ENCODE results near the gene MYEOV.

MYEOV gene

DNA sequence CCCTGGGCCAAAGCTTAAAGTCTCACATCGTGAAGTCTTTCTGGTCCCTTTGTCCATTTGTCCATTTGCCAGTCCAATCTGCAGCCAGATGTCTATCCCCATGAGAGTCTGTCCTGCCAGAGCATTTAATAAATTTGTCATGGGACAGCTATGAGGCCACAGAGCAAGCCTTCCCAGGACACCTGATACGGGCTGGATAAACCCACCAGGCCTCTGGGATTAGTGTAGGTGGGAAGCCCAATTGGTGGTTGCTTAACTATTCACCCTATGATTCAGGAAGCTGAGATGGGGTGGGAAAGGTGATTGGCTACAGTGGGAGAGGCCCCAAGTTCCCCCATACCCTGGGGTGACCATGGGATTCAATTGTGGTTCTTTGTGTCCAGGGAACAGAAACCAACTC lies 39.9 kb downstream of the MYEOV start:
- ChIA-PET POLR2A (no interaction called here), CTCF (interaction anchor here (0.6 to 1.4 kb wide), 6 partner anchors 14 to 302 kb away, joined by 3 to 4 read pairs (median 3); no protein-coding TSS in a partner anchor)
- TF ChIP-seq, protein P1, sequence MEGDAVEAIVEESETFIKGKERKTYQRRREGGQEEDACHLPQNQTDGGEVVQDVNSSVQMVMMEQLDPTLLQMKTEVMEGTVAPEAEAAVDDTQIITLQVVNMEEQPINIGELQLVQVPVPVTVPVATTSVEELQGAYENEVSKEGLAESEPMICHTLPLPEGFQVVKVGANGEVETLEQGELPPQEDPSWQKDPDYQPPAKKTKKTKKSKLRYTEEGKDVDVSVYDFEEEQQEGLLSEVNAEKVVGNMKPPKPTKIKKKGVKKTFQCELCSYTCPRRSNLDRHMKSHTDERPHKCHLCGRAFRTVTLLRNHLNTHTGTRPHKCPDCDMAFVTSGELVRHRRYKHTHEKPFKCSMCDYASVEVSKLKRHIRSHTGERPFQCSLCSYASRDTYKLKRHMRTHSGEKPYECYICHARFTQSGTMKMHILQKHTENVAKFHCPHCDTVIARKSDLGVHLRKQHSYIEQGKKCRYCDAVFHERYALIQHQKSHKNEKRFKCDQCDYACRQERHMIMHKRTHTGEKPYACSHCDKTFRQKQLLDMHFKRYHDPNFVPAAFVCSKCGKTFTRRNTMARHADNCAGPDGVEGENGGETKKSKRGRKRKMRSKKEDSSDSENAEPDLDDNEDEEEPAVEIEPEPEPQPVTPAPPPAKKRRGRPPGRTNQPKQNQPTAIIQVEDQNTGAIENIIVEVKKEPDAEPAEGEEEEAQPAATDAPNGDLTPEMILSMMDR (IDR thresholded peaks at IDR 0.05; ENCODE audit: control extremely low read depth, extremely low read depth, low read depth, missing control alignments): no peak
- DNase-seq (ENCODE audit: extremely low spot score): no peak

GRCh38 chr11:69335007-69335780 lies 41.2 kb downstream of the MYEOV start:
- CTCF ChIA-PET: interaction anchor here (1.1 to 1.4 kb wide), 2 partner anchors 17 to 58 kb away, joined by 3 to 4 read pairs; no protein-coding TSS in a partner anchor
- TF ChIP-seq, protein P1 (IDR thresholded peaks at IDR 0.05; ENCODE audit: control extremely low read depth, extremely low read depth, low read depth, missing control alignments): no peak
- DNase-seq (ENCODE audit: extremely low spot score): no peak
- POLR2A ChIA-PET: no interaction called here

- ChIA-PET CTCF (interaction anchor here (1.2 kb wide), 1 partner anchor 9 kb away, joined by 3 read pairs; no protein-coding TSS in a partner anchor), POLR2A (no interaction called here)
- TF ChIP-seq, protein P1 (IDR thresholded peaks at IDR 0.05; ENCODE audit: control extremely low read depth, extremely low read depth, low read depth, missing control alignments): no peak
- DNase-seq (ENCODE audit: extremely low spot score): no peak
Measured at GRCh38 chr11:69335781-69336405, 41.9 kb downstream of the MYEOV start.

DNA sequence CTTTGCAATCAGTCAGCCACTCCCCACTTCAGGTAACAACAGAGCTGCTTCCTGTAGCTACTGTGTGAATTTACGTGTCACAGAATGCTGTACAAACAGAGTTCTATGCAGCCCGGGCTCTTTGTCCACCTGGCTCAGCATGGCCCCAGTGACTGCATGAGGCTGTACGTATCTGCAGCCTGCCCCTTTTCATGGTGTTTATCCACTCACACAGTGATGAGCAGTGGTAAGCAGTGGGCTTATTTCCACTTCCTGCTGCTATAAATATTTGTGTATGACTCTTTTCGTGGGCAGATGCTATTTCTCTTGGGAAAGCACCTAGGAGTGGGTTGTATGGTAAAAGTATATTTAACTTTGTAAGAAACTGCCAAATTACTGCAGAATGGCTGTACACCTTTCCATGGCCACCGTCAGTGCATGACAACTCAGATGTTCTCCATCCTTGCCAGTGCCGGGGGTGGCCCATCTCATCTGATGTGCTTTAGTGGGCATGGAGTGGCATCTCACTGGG lies 43.3 kb downstream of the MYEOV start:
- peak; percentile 75 for DNase-seq (ENCODE audit: extremely low spot score)

GRCh38 chr11:69339041-69339733 lies 45.2 kb downstream of the MYEOV start:
- ChIA-PET CTCF (no interaction called here), POLR2A (no interaction called here)
- TF ChIP-seq, protein P1 (IDR thresholded peaks at IDR 0.05; ENCODE audit: control extremely low read depth, extremely low read depth, low read depth, missing control alignments): no peak
- no peak for DNase-seq (ENCODE audit: extremely low spot score)

More for the DNA sequence above, 43.3 kb downstream of the MYEOV start:
- TF ChIP-seq, protein P1 (IDR thresholded peaks at IDR 0.05; ENCODE audit: control extremely low read depth, extremely low read depth, low read depth, missing control alignments): no peak
- CTCF ChIA-PET: interaction anchor here (1.0 kb wide), 1 partner anchor 12 kb away, joined by 3 read pairs; no protein-coding TSS in a partner anchor
- POLR2A ChIA-PET: no interaction called here

GRCh38 chr11:69339983-69340565 lies 46.1 kb downstream of the MYEOV start:
- DNase-seq (ENCODE audit: extremely low spot score): no peak
- ChIA-PET CTCF (no interaction called here), POLR2A (no interaction called here)
- TF ChIP-seq, protein P1 (IDR thresholded peaks at IDR 0.05; ENCODE audit: control extremely low read depth, extremely low read depth, low read depth, missing control alignments): no peak

Measured in GM10248 (cell line).